ENCODE data around the gene TUBB6.

DNA sequence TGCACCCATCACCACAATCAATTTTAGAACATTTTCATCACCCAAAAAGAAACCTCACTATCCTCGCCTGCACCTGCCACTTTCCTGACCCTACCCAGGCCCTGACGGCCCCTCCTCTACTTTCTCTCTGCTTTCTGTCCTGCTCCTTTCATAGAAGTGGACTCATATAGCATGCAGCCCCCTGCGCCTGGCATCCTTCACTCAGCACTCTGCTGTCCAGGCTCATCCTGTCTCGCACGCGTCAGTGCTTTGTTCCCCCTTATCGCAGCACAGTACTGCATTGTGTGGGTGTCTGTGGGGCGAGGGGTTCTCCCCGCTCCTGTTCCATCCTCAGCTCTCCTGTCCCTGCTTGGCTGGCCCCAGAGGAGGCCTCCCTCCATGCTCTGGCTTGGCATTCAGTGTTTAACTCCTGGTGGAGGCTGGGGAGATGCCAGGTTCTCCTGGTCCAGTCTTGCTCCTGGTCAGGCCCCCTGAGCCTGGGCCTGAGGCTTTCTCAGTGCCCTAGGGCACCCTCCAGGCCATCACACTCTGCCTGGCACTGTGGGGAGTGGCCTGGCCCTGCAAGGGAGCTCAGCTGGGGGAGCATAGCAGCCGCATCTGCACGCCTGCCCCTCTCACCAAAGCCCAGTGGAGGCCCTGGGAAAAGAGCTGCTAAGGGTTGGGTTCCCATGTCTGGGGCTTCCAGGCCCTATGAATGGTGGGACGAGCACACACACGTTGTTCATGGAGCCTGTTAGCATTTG is 6.6 kb upstream of the TUBB6 start:
- no peak for TF ChIP-seq ZNF404 (tag by site-specific recombination; IDR thresholded peaks at IDR 0.05)
- TF ChIP-seq ZNF311 (tag by site-specific recombination; IDR thresholded peaks at IDR 0.05; ENCODE audit: borderline replicate concordance), result no peak
